Measurements from ENCODE around the gene SLF1.

DNA sequence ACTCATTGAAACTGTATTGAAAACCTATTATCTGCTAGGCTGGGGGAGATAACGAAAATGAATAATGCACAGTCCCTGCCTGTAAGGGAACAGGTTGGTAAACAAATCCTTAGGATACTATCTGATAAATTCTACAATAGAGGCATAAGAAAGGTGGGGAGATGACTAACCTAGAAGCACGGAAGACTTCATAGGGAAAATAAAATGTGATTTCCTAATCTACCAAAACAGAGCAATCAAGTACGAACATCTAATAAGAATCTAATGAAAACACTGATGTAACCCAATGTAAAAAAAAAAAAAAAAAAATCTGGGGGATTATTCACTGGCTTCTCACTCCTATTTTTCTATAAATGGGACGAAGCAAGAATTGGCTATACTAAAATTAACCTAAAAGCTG lies 124.4 kb downstream of the SLF1 start:
- no peak for TF ChIP-seq CTCF (IDR thresholded peaks at IDR 0.05)
- no peak for TF ChIP-seq POLR2AphosphoS5 (IDR thresholded peaks at IDR 0.05)
- no peak for TF ChIP-seq POLR2A (IDR thresholded peaks at IDR 0.05; ENCODE audit: low read depth)

Measured in esophagus muscularis mucosa (tissue), 3 donors.